Mucosa of gallbladder (tissue), 1 donor: Measurements from ENCODE around the gene ADCY6. TPM values are rescaled to one million over a fixed set of nuclear protein-coding genes. Genes with fewer than 3 reads are reported as not detected.

ENCODE experiments used
- DNase-seq: peaks from one replicate; pipeline ENCODE4 v3.0.0-alpha.2; 2020; ENCODE audit warnings: low spot score
- total RNA-seq: library from RNA; stranded (reverse); gene quantifications from one replicate; pipeline ENCODE4 v1.2.1, GENCODE V29; 2021
- donor health status: DM: no; HTN: no; CAD: no.

ADCY6 gene
- total RNA-seq, 1 donor from 2014 or later, result 69.9 TPM

- peak; percentile 84 for DNase-seq
Observed at GRCh38 chr12:48815126-48816110, 26.5 kb upstream of the ADCY6 start.

GRCh38 chr12:48814262-48815125 is 25.6 kb upstream of the ADCY6 start:
- DNase-seq, result peak; percentile 83

DNA sequence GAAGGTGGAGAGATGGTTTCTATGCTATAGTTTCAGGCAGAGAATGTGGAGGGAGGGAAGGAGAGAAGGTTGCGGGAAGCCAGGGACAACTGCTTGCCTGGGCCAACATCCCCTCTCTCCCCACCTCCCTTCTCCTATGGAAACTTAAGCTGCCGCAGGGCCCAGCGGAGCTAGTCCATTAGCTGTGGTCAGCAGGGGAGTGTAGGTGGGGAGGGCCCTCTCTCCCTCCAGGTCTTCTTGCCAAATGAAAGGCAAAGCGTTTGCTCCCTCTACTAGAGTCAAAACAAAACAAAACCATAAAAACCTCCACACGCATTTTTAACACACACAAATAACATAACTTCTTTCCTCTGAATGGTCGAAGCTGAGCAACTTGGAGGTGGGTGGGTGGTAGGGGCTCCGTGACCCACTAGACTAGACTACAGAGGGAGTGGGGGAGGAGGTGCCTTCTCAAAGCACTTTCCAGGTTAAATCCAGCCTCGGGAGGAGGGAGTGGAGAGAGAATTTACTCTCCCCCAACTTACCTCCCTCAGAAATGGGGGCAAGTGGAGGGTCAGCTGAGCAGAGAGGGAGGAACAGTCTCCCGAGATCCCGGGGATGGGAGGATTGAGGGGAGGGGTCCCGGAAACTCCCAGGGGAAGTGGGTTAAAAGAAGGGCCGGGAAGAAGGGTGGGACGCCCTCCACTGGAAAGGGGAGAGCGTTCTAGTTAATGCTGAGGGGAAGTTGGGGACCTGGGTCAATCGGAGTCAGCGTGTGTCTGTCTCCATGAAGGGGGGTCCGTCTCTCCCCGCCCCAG is 24.8 kb upstream of the ADCY6 start:
- DNase-seq, result no peak

GRCh38 chr12:48812389-48812788 is 23.5 kb upstream of the ADCY6 start:
- DNase-seq, result no peak

DNA sequence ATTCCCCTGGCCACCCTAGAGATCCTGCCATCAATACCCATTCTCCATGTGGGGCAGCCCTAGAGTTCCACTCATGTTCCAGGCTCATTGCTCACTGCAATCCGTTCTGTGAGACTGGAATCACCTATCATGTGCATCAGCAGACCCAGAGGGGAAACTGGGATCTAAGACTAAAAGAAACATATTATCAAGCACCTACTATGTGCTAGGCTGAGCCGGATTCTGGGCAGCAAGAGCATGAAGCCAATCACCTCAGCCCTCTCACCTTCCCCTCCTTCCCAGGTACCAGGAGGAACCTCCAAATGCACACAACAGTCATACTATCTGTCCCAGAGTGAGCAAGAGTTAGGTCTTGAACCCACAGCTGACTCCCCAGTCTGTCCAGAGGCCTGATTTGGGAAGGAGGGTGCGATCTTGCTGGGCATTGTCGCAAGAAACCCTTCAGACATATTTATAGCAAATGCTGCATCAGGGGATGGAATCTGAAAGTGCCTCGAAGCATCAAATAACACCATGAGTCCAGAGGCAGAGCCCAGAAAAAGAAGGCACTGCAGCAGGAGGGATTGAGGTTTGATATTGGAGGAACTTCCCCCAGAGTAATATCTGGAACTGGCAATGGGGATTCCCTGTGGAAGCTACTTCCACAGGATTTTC is 22.7 kb upstream of the ADCY6 start:
- DNase-seq, result no peak

DNA sequence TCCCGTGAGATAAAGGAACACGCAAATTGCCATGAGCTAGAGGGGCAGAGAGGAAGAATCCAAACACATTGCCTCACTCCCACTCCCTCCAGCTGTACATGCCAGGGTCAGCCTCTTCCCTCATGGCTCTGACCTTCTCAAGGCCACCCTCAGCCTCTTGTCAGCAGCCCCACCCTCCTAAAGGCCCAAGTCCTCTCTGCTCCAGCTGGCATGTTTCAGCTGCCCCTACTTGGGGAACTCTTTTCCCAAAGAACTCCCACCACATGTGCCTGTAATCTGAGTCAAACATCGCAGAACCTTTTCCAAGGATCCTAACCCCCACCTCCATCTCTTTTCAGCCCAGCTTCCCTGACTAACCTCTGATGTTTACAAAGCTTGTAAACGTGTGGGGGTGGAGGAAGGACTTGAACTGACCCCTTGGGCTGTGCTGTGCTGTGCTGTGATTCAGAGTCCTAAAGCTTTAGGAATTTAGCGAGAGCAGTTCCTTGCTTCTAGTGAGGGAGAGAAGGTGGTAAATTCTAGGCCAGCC is 22.1 kb upstream of the ADCY6 start:
- DNase-seq, result no peak

DNA sequence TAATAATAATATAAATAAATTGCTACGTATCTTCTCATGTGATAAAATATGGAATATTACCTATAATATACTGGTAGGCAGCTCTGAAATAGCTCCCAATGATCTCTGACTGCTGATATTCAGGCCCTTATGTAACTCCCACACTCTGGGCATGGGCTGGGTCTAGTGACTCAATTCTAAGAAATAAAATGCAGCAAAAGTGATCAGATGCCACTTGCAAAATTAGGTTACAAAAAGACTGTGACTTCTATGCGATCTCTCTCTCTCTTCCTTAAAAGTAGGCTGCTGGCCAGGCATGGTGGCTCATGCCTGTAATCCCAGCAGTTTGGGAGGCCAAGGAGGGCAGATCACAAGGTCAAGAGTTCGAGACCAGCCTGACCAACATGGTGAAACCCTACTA is 19.1 kb upstream of the ADCY6 start:
- no peak for DNase-seq

DNA sequence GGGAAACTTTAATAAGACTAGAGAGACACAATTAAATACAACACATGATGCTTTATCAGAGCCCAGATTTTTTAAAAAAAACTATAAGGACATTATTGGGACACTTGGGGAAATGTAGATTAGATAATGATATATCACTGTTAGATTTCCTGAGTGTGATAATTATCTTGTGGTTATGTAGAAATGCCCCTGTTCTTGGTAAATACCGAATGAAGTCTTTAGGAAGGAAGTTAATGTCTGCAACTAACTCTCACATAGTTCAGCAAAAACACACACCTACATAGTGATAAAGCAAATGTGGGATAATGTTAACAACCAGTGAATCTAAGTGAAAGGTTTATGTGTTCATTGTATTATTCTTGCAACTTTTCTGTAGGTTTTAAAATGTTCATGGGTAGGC is 14.8 kb upstream of the ADCY6 start:
- no peak for DNase-seq

GRCh38 chr12:48800971-48801370 is 12.1 kb upstream of the ADCY6 start:
- DNase-seq, result no peak

DNA sequence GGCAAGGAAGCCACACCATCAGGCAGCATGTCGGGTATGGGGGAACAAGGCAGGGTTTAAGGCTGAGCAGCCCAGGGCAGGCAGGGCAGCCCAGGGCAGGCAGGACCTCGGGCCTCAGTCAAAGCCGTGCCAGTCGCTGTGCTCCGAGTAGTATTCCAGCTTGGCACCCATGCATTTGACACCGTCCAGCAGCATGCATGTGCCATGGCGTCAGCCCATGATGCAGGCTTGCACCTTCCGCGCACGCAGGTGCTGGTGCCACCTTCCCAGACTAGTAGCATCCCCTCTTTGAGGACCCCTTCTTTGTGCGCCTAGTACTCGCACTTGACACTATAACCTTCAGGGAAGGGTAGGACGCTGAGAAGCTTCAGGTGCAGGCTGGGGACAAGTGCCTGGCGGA is 11.6 kb upstream of the ADCY6 start:
- DNase-seq, result no peak

DNA sequence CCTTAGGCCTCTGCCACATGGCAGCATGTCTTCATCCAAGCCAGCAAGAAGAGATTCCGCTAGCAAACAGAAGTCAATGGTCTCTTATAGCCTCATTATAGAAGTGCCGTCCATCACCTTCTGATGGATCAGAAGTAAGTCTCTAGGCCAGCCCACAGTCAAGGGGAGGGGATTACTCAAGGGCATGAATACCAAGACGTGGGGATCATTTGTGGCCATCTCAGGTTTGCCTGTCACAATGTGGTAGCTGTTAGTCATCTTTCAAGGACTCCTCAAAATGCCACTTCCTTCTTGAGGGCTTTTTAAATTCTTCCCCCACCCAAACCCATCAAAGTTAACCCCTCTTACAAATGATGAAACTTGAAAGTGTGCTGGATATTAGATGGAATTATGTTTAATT is 8.1 kb upstream of the ADCY6 start:
- DNase-seq, result no peak

- DNase-seq, result peak; percentile 79
Observed at GRCh38 chr12:48795550-48796455, 6.9 kb upstream of the ADCY6 start.

GRCh38 chr12:48794870-48795269 is 6.0 kb upstream of the ADCY6 start:
- no peak for DNase-seq

DNA sequence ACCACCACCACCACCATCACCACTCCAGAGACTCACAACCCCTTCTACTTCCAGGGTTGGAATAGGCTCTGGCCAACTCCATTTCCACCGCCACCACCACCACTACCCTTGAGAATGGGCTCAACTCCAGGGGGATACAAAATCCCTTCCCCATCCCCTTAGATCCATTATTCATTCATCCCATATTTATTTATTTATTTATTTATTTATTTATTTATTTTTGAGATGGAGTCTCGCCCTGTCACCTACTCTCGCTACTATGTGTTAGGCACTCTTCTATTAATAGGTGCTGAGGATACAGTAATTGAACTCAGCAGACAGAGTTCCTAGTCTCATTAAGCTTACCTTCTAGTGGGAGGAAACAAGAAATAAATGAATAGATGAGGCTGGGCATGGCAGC is 4.8 kb upstream of the ADCY6 start:
- DNase-seq, result no peak

DNA sequence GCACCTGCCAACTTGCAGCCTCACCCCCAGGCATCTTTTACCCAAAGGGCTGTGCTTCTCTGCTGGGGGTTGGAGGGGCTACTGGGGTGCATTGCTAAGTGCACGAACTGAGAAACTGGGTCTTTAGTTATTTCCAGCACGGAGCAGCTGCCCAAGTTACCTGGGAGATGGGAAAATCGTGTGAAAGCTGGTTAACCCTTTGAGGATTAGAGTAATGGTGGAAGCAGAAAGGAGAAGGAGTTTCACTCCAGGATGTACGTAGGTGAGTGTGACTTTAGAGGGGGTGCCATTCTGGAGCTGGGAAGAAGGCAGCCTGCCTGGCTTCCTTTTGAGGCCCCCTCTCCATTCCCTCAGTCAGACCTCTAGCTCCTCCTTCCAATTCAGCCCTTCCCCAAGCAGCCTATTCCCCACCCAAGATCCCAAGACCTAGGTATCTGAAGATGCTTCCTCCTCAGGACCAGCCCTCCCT is 1.0 kb upstream of the ADCY6 start:
- DNase-seq, result no peak

DNA sequence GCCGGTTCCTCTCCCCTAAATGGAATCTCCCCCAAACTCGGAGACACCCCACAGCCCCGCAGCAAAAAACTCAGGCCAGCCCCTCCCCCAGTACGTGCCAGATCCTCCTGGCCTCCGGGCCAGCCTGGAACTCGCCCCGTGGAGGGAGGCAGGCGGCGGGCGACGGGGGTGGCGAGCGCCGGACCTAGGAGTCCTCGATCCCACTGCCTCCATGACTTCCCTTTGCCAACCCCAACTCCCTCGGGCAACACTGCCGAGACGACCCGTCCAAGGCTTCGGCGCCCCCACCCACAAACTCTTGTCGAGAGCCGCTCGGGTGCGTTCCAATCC is 400 bp downstream of the ADCY6 start:
- DNase-seq, result no peak

- no peak for DNase-seq
Observed at GRCh38 chr12:48787791-48788523, 932 bp downstream of the ADCY6 start.

DNA sequence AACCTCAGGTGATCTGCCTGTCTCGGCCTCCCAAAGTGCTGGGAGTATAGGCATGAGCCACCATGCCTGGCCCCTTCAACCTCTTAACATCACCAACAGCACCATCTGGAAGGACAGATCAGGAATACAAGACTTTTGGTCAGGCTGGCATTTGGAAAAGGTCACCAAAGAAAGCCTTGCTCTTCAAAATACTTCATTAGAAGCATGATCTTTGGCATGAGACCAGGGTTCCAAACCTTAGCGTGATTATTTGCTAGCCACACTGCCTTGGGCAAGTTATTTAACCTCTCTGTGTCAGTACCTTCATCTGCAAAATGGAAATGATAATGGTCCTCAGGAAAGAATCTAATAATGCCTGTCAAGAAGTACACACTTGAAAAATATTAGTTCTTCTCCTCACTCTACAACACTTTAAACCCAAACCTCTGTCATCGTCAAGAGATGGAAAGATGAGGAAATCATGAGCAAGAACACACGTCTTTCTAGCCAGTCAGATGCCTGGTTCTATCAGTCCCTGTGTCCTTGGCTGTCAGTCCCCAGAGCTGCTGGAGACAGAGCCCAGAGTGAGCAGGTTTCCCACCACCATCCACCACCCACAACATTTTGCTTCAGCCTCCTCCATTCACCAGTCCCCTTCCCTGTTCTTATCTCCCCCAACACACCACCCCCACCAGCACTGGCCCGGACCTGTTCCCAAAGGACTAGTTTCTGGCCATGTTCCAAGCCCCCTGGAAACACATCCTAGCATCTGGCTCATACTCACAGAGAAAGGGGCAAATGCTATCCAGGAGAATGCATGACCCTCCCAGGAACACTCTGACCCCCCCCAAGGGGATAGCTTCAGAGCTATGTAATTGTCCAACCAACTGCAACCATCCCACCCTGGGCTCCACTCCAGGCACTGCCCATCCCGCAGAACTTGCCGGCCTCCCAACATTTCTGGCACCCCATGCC is 2.0 kb downstream of the ADCY6 start:
- DNase-seq, result no peak
